H1 (cell line): ENCODE data around the gene CAPN10. TPM values are rescaled to one million over a fixed set of nuclear protein-coding genes. Genes with fewer than 3 reads are reported as not detected.

Source experiments
- CBX5 ChIP-seq: fragments of 300-800, 300-1000 bp; sonication (generic); IDR thresholded peaks from 2 replicates; pipeline ENCODE4 v1.7.1; 2016; ENCODE audit warnings: antibody characterized with exemption, low read length, low read depth
- CHD1 ChIP-seq: IDR thresholded peaks from 2 replicates; pipeline ENCODE4 v1.6.1; 2012; ENCODE audit warnings: low read depth, low read length, improper control_type of control experiment
- PHF8 ChIP-seq: fragments of 200-600 bp; sonication (generic); conservative IDR thresholded peaks from 2 replicates; pipeline ENCODE4 v1.7.1; 2012; ENCODE audit warnings: low read depth, mild to moderate bottlenecking, inconsistent platforms, low read length, moderate library complexity
- POLR2AphosphoS5 ChIP-seq: IDR thresholded peaks from 2 replicates; pipeline ENCODE4 v1.6.1; 2011; ENCODE audit warnings: low read depth, low read length
- SIRT6 ChIP-seq: IDR thresholded peaks from one replicate; pipeline ENCODE4 v1.7.1; 2012; ENCODE audit warnings: low read length, inconsistent platforms
- SUZ12 ChIP-seq: fragments of 200-600 bp; sonication (generic); IDR thresholded peaks from 2 replicates; pipeline ENCODE4 v1.6.1; 2012; ENCODE audit warnings: mild to moderate bottlenecking, inconsistent platforms, low read length, moderate library complexity, mixed read lengths
- polyA plus RNA-seq, 7 experiments: library from polyadenylated mRNA; depleted of rRNA in 3 of 7; stranded (reverse) in 5 of 7; unstranded in 2 of 7; fragments of >200 nt in 5 of 7; fragments of 200-250 nt in 2 of 7; gene quantifications; 1 replicate in 5 of 7; 2 replicates in 1 of 7; 4 replicates in 1 of 7; pipeline versions ENCODE4 v1.2.1 to v1.2.3, GENCODE V29; 2011 to 2013; ENCODE audit warnings: missing spikeins in 2 of 7, mixed read lengths in 2 of 7
- total RNA-seq: library from RNA; stranded (reverse); fragmentation: NEBNext Ultra II Directional; extraction: Animal tissue kit (Norgen Biotek cat#: 25700); gene quantifications from 2 replicates; pipeline ENCODE4 v1.2.1, GENCODE V29; 2021
- TF ChIP-seq, protein P1 (sequence below): IDR thresholded peaks from 2 replicates; pipeline ENCODE4 v1.6.1; 2012; ENCODE audit warnings: low read length, inconsistent platforms
- TF ChIP-seq, protein P2 (sequence below): IDR thresholded peaks from 2 replicates; pipeline ENCODE4 v1.6.1; 2011; ENCODE audit warnings: low read depth, mild to moderate bottlenecking, low read length; ENCODE audit not compliant: insufficient read depth

Gene CAPN10
- total and polyA plus RNA-seq, 2 of the 8 experiments (the other 6 are each of a cell fraction or from before 2014, with no cell fraction given): 30.7 to 39.8 TPM

DNA sequence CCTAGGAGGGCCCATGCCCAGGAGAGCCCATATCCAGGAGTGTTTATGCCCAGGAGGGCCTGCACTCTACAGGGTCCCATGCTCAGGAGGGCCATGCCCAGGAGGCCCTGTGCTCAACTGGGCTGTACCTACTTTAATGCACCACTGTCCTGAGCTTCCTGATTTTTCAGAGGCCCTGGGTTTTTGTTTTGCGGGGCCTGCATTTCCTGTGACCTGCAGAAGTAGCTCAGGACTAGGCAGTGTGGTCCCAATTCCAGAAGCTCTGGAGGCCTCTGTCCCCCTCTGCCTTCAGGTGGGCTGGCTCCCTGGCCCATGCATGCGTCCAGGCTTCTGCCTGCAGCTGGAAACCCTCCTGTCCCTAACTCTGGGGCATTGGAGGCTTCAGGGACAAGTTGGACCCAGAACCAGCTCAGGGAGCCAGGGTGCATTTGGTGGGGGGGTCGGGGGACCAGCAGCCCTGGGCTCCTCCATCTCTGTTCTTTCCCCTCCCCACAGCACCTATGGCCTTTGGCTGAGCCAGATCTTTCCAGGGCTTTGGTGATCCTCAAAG lies 49.5 kb downstream of the CAPN10 start (continued):
- TF ChIP-seq, protein P1, sequence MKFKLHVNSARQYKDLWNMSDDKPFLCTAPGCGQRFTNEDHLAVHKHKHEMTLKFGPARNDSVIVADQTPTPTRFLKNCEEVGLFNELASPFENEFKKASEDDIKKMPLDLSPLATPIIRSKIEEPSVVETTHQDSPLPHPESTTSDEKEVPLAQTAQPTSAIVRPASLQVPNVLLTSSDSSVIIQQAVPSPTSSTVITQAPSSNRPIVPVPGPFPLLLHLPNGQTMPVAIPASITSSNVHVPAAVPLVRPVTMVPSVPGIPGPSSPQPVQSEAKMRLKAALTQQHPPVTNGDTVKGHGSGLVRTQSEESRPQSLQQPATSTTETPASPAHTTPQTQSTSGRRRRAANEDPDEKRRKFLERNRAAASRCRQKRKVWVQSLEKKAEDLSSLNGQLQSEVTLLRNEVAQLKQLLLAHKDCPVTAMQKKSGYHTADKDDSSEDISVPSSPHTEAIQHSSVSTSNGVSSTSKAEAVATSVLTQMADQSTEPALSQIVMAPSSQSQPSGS: no peak
- TF ChIP-seq CBX5: no peak
- TF ChIP-seq, protein P2, sequence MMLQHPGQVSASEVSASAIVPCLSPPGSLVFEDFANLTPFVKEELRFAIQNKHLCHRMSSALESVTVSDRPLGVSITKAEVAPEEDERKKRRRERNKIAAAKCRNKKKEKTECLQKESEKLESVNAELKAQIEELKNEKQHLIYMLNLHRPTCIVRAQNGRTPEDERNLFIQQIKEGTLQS: no peak
- no peak for TF ChIP-seq PHF8
- TF ChIP-seq SIRT6: no peak
- no peak for TF ChIP-seq SUZ12
- no peak for TF ChIP-seq POLR2AphosphoS5
- no peak for TF ChIP-seq CHD1
